DND-41 (cell line): ENCODE measurements around the gene TRIM2.

Source experiments
- ATAC-seq: fragments of 200-7000 bp; cut with Tn5 transposase; 3 replicates; pipeline ENCODE4 v1.9.1; 2021; ENCODE audit warnings: low read depth; ENCODE audit not compliant: insufficient read depth
- DNase-seq: peaks from one replicate; pipeline ENCODE4 v3.0.0-alpha.2; 2020
- H2AFZ ChIP-seq: 2 replicates; pipeline ENCODE4 v1.6.0; 2012; ENCODE audit warnings: low read depth, low read length
- H3K27ac ChIP-seq: 2 replicates; pipeline ENCODE4 v1.5.1; 2012; ENCODE audit warnings: low read length, inconsistent platforms
- H3K27me3 ChIP-seq: fragments of 200-600 bp; sonication (generic); 2 replicates; pipeline ENCODE4 v1.6.0; 2012; ENCODE audit warnings: low read length, mild to moderate bottlenecking, inconsistent platforms; ENCODE audit not compliant: insufficient read depth, poor library complexity
- H3K36me3 ChIP-seq: 2 replicates; pipeline ENCODE4 v1.5.1; 2012; ENCODE audit warnings: low read length, inconsistent platforms; ENCODE audit not compliant: insufficient read depth
- H3K4me1 ChIP-seq: 2 replicates; pipeline ENCODE4 v1.5.1; 2012; ENCODE audit warnings: mild to moderate bottlenecking, low read length; ENCODE audit not compliant: insufficient read depth
- H3K4me2 ChIP-seq: 2 replicates; pipeline ENCODE4 v1.6.0; 2012; ENCODE audit warnings: mild to moderate bottlenecking, moderate library complexity, low read length, inconsistent platforms; ENCODE audit not compliant: insufficient read depth
- H3K4me3 ChIP-seq, 2 experiments: fragments of 200-600 bp in 1 of 2; shearing (Covaris generic) in 1 of 2; 2 replicates each; pipeline ENCODE4 v1.5.1; 2012 to 2016; ENCODE audit warnings: inconsistent platforms in 2 of 2, low read length in 2 of 2, mild to moderate bottlenecking in 2 of 2, low read depth in 1 of 2, moderate library complexity in 1 of 2
- H3K79me2 ChIP-seq: 2 replicates; pipeline ENCODE4 v1.6.0; 2012; ENCODE audit warnings: low read length, inconsistent platforms; ENCODE audit not compliant: insufficient read depth
- H3K9ac ChIP-seq: 2 replicates; pipeline ENCODE4 v1.6.0; 2012; ENCODE audit warnings: low read depth, mild to moderate bottlenecking, inconsistent platforms, low read length, moderate library complexity
- H3K9me3 ChIP-seq: 2 replicates; pipeline ENCODE4 v1.5.1; 2012; ENCODE audit warnings: low read length, moderate library complexity, mild to moderate bottlenecking, inconsistent platforms; ENCODE audit not compliant: insufficient read depth, severe bottlenecking
- H4K20me1 ChIP-seq: 2 replicates; pipeline ENCODE4 v1.6.0; 2012; ENCODE audit warnings: low read length; ENCODE audit not compliant: insufficient read depth
- CTCF ChIP-seq: IDR thresholded peaks from 2 replicates; pipeline ENCODE4 v1.5.1; 2012; ENCODE audit warnings: borderline replicate concordance, low read length, moderate library complexity, mild to moderate bottlenecking; ENCODE audit not compliant: poor library complexity, severe bottlenecking; ENCODE audit errors: extremely low read depth
- EZH2 ChIP-seq: IDR thresholded peaks from 3 replicates; pipeline ENCODE4 v1.6.1; 2012; ENCODE audit warnings: borderline replicate concordance, low read depth, mild to moderate bottlenecking, moderate library complexity, low read length, inconsistent platforms; ENCODE audit not compliant: severe bottlenecking

The TRIM2 gene

GRCh38 chr4:153241295-153241694 lies 37.1 kb downstream of the TRIM2 start:
- no peak for DNase-seq
- no peak for ATAC-seq
- TF ChIP-seq CTCF (no peak), EZH2 (no peak)
- Histone ChIP-seq H3K36me3 (no peaks in the 10 kb centered on the region), H3K4me3 (no peak overlapping the region), H3K27ac (no peak overlapping the region), H3K4me2 (no peak overlapping the region), H4K20me1 (no peaks in the 10 kb centered on the region), H3K4me1 (no peaks in the 10 kb centered on the region), H3K79me2 (no peaks in the 10 kb centered on the region), H2AFZ (no peak overlapping the region), H3K9me3 (no peaks in the 10 kb centered on the region), H3K27me3 (no peaks in the 10 kb centered on the region), H3K9ac (no peak overlapping the region)

GRCh38 chr4:153241970-153242838 lies 38.0 kb downstream of the TRIM2 start:
- H3K27ac ChIP-seq: no peak overlapping the region

GRCh38 chr4:153242839-153243324 lies 38.6 kb downstream of the TRIM2 start:
- DNase-seq (peak; percentile 17), ATAC-seq (peak; percentile 40)
- Histone ChIP-seq H3K36me3 (no peaks in the 10 kb centered on the region), H3K4me3 (no peak overlapping the region), H3K27me3 (no peaks in the 10 kb centered on the region), H2AFZ (no peak overlapping the region), H3K4me1 (no peaks in the 10 kb centered on the region), H3K27ac (no peak overlapping the region), H3K9ac (no peak overlapping the region), H3K4me2 (no peak overlapping the region), H4K20me1 (no peaks in the 10 kb centered on the region), H3K79me2 (no peaks in the 10 kb centered on the region), H3K9me3 (no peaks in the 10 kb centered on the region)
- TF ChIP-seq CTCF (no peak), EZH2 (no peak)

More at GRCh38 chr4:153241970-153242838, 38.0 kb downstream of the TRIM2 start:
- no peak overlapping the region for H3K9ac ChIP-seq
- no peak overlapping the region for H2AFZ ChIP-seq
- H4K20me1 ChIP-seq: no peaks in the 10 kb centered on the region
- no peaks in the 10 kb centered on the region for H3K79me2 ChIP-seq
- TF ChIP-seq CTCF (no peak), EZH2 (no peak)
- no peaks in the 10 kb centered on the region for H3K4me1 ChIP-seq
- no peak overlapping the region for H3K4me3 ChIP-seq
- H3K36me3 ChIP-seq: no peaks in the 10 kb centered on the region
- H3K4me2 ChIP-seq: no peak overlapping the region
- no peaks in the 10 kb centered on the region for H3K9me3 ChIP-seq
- ATAC-seq (no peak), DNase-seq (no peak)
- H3K27me3 ChIP-seq: no peaks in the 10 kb centered on the region
